GDM1 (cell line): ENCODE data around the gene IL32.

Experiments
- DNase-seq: peaks from one replicate; lab custom pipeline; 2025; lab: John Stamatoyannopoulos, UW

IL32 gene

GRCh38 chr16:3118204-3118790, 52.9 kb downstream of the IL32 start:
- DNase-seq, result no peak

GRCh38 chr16:3118846-3119245, 53.4 kb downstream of the IL32 start:
- DNase-seq, result no peak
